ENCODE data around the gene MARCHF10.

Gene MARCHF10

DNA sequence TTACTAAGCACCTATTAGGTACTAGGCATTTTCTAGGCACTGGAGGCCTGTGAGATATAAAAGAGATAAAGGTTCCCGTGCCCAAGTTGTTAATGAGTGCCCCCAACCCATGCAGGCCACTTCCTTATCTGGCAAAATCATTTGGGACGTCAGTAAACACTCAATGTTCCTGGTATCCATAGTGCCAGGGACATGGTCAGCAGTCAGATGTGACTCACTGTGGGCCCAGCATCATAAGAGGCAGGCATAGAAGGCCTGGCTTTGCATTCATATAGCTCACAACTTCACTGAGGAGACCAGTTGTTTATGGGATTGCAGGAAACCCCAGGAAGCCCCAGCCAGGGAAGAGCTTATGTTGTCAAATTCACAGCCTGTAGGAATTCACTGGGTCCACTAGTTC is 99.5 kb downstream of the MARCHF10 start:
- no peak overlapping the region for H2AFZ ChIP-seq
- TF ChIP-seq, protein P1, sequence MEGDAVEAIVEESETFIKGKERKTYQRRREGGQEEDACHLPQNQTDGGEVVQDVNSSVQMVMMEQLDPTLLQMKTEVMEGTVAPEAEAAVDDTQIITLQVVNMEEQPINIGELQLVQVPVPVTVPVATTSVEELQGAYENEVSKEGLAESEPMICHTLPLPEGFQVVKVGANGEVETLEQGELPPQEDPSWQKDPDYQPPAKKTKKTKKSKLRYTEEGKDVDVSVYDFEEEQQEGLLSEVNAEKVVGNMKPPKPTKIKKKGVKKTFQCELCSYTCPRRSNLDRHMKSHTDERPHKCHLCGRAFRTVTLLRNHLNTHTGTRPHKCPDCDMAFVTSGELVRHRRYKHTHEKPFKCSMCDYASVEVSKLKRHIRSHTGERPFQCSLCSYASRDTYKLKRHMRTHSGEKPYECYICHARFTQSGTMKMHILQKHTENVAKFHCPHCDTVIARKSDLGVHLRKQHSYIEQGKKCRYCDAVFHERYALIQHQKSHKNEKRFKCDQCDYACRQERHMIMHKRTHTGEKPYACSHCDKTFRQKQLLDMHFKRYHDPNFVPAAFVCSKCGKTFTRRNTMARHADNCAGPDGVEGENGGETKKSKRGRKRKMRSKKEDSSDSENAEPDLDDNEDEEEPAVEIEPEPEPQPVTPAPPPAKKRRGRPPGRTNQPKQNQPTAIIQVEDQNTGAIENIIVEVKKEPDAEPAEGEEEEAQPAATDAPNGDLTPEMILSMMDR (IDR thresholded peaks at IDR 0.05): no peak
- no peak overlapping the region for H3K4me2 ChIP-seq (ENCODE audit: low read length)
- H3K36me3 ChIP-seq (ENCODE audit: control insufficient read depth, insufficient read depth, low read length): no peaks in the 10 kb centered on the region
- H3K79me2 ChIP-seq: no peaks in the 10 kb centered on the region
- H3K9me3 ChIP-seq (ENCODE audit: control insufficient read depth, low read length): no peaks in the 10 kb centered on the region
- H3K4me1 ChIP-seq: peaks cover 25% of the 10 kb centered on the region
- H3K27me3 ChIP-seq (ENCODE audit: control insufficient read depth, insufficient read depth, low read length): no peaks in the 10 kb centered on the region
- no peak overlapping the region for H3K4me3 ChIP-seq (ENCODE audit: low read depth, low read length)
- no peak overlapping the region for H3K27ac ChIP-seq
- H3K9ac ChIP-seq: no peak overlapping the region

DNA sequence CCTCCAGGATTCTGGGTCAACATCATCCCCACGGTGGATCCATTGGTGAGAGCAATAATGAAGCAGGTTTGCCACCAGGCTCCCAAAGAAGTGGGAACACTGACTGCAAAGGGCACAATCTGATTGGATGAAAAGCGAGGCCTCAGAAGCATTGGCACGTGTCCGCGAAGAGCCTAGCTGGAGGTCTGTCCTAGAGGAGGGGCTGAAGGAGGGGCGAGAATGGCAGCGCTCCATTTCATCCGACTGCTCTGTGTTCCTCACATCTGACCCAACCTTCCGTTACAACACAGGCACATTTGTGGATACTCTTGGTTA is 100.7 kb downstream of the MARCHF10 start:
- Histone ChIP-seq H3K27me3 (ENCODE audit: control insufficient read depth, insufficient read depth, low read length) (no peaks in the 10 kb centered on the region), H3K4me3 (ENCODE audit: low read depth, low read length) (no peak overlapping the region), H2AFZ (no peak overlapping the region), H3K27ac (no peak overlapping the region), H3K79me2 (no peaks in the 10 kb centered on the region), H3K9ac (no peak overlapping the region), H3K36me3 (ENCODE audit: control insufficient read depth, insufficient read depth, low read length) (no peaks in the 10 kb centered on the region), H3K4me2 (ENCODE audit: low read length) (no peak overlapping the region), H3K4me1 (peaks cover 33% of the 10 kb centered on the region), H3K9me3 (ENCODE audit: control insufficient read depth, low read length) (no peaks in the 10 kb centered on the region)
- TF ChIP-seq, protein P1 (IDR thresholded peaks at IDR 0.05): no peak

DNA sequence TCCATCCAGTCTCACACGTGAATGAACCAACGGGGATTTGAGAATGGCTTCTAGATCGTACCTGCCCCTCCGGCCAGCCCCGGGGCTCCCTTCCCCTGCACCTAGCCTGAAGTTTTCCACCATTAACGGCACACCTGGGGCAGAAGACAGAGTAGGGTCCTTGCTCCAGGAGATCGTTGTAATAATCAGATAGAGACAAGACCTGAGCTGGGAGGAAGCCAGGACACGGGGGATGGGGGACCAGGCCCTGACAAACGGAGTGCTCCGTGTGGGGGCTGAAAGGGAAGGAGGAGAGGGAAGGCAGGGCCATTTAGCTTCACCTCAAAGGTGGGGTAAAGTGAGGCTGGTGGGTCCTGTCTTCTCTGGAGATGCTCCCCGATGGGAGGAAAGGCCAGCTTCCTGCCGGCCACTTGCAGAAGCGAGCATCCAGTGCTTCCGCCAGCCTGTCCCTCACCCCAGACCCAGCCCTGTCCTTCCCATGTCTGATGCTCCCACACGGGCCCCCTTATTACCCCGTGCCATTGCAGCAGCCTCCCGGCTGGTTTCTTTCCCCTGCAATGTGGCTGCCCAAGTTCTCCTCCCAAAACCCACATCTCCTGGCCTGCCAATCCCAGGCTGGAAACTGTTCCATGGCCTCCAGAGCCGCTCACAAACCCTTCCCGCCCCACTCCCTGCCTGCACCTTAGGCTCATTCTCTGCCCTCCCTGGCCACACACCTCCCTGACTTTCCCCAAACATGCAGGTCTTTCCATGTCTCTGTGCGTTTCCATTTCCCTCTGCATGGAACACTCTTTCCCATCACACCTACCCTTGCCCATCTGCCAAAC is 101.3 kb downstream of the MARCHF10 start:
- Histone ChIP-seq H3K36me3 (ENCODE audit: control insufficient read depth, insufficient read depth, low read length) (no peaks in the 10 kb centered on the region), H3K27ac (no peak overlapping the region), H3K27me3 (ENCODE audit: control insufficient read depth, insufficient read depth, low read length) (no peaks in the 10 kb centered on the region), H2AFZ (no peak overlapping the region), H3K9ac (no peak overlapping the region), H3K4me2 (ENCODE audit: low read length) (no peak overlapping the region), H3K9me3 (ENCODE audit: control insufficient read depth, low read length) (no peaks in the 10 kb centered on the region), H3K4me3 (ENCODE audit: low read depth, low read length) (no peak overlapping the region), H3K4me1 (peaks cover 27% of the 10 kb centered on the region), H3K79me2 (no peaks in the 10 kb centered on the region)
- TF ChIP-seq, protein P1 (IDR thresholded peaks at IDR 0.05): no peak

DNA sequence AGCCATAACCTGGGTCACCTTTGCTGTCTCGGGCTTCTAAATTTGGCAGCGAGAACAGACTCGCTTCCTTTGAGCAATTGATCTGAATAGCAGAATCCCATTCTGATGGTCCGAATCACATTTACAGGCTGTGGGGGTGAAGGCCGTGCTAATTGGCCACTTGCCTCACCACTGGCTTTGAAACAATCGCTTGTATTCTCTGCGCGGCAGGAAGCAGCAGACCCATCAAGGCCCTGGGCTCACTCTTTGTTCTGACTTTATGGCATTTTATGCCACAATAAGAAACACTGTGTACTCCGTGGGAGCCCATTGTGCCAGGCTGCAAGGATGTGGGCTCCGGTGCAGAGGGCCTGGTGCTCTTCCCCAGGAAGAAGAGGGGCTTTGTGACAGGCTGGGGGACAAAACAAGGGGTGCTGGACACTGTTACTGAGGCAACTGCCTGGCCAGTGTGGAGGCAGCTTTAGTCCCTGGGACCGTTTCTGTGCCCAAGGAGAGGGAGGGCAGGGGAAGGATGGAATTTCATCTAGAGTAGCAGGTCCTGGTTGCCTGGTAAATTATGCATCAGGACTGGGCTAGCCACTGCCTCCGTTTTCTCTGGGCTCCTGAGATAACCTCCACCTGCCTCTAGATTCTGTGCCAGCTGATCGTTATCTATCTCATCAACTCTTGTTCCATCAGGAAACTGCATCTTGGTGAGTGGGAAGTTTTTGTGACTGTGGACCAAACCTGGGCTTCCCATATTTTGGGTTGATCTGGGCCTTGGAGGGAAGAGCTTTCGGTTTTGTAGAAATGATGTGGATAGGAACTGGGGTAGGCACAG is 102.1 kb downstream of the MARCHF10 start:
- H3K9me3 ChIP-seq (ENCODE audit: control insufficient read depth, low read length): no peaks in the 10 kb centered on the region
- no peak overlapping the region for H3K9ac ChIP-seq
- no peak overlapping the region for H3K4me3 ChIP-seq (ENCODE audit: low read depth, low read length)
- H3K79me2 ChIP-seq: no peaks in the 10 kb centered on the region
- no peaks in the 10 kb centered on the region for H3K36me3 ChIP-seq (ENCODE audit: control insufficient read depth, insufficient read depth, low read length)
- H3K27me3 ChIP-seq (ENCODE audit: control insufficient read depth, insufficient read depth, low read length): no peaks in the 10 kb centered on the region
- H3K4me2 ChIP-seq (ENCODE audit: low read length): no peak overlapping the region
- H2AFZ ChIP-seq: peak overlapping the region; percentile 14
- peak overlapping the region; percentile 45 for H3K27ac ChIP-seq
- TF ChIP-seq, protein P1 (IDR thresholded peaks at IDR 0.05): no peak
- H3K4me1 ChIP-seq: peaks cover 26% of the 10 kb centered on the region
